HepG2 (cell line): ENCODE results near the gene EBF4. TPM values are rescaled to one million over a fixed set of nuclear protein-coding genes. Genes with fewer than 3 reads are reported as not detected.

Experiments used
- ZBTB34 ChIP-seq: sonication (generic); formaldehyde crosslinking; IDR thresholded peaks from 2 replicates; pipeline ENCODE4 v1.8.0; 2022; ENCODE audit warnings: mild to moderate bottlenecking, missing genetic modification reagents
- ZNF687 ChIP-seq: sonication (generic); formaldehyde crosslinking; IDR thresholded peaks from 2 replicates; pipeline ENCODE4 v1.5.1; 2020; ENCODE audit warnings: mild to moderate bottlenecking, missing genetic modification reagents, moderate library complexity
- ZNF800 ChIP-seq: sonication (generic); formaldehyde crosslinking; IDR thresholded peaks from 2 replicates; pipeline ENCODE4 v1.4.0; 2020; ENCODE audit warnings: missing genetic modification reagents
- polyA plus RNA-seq, 8 experiments: library from polyadenylated mRNA; depleted of rRNA in 3 of 8; stranded (reverse) in 7 of 8; unstranded in 1 of 8; fragments of >200 nt; fragmentation: Illumina TruSeq in 4 of 8; extraction: Trizol in 4 of 8; gene quantifications; 2 replicates each; pipeline versions ENCODE4 v1.2.1 to v1.2.3, GENCODE V29; 2011 to 2016; ENCODE audit warnings: low read depth in 4 of 8, missing spikeins in 1 of 8, mixed read lengths in 1 of 8; ENCODE audit not compliant: insufficient read depth in 1 of 8
- total RNA-seq, 5 experiments: library from RNA; depleted of rRNA; stranded (reverse); fragments of >200 nt; fragmentation: Illumina TruSeq; extraction: Trizol; gene quantifications; 2 replicates each; pipeline ENCODE4 v1.2.3, GENCODE V29; 2016; ENCODE audit warnings: low read depth in 1 of 5

The EBF4 gene
- total and polyA plus RNA-seq, 2 of the 13 experiments (the other 11 are each of a cell fraction or from before 2014, with no cell fraction given) = 0.84 to 2.2 TPM

- TF ChIP-seq ZNF687 (CRISPR knock-in tag) (peak; percentile 43; the same call in 1 of the 2 replicates), ZNF800 (CRISPR knock-in tag) (peak; percentile 95), ZBTB34 (peak; percentile 61; the same call in 1 of the 2 replicates)
These were observed 867 bp downstream of the EBF4 start (continued) for GRCh38 chr20:2693286-2694007.
